Measurements from ENCODE around the gene FBXW5. TPM values are rescaled to one million over a fixed set of nuclear protein-coding genes. Genes with fewer than 3 reads are reported as not detected.

The FBXW5 gene
- total RNA-seq, 1 experiment from 2014 or later: 72.6 TPM

DNA sequence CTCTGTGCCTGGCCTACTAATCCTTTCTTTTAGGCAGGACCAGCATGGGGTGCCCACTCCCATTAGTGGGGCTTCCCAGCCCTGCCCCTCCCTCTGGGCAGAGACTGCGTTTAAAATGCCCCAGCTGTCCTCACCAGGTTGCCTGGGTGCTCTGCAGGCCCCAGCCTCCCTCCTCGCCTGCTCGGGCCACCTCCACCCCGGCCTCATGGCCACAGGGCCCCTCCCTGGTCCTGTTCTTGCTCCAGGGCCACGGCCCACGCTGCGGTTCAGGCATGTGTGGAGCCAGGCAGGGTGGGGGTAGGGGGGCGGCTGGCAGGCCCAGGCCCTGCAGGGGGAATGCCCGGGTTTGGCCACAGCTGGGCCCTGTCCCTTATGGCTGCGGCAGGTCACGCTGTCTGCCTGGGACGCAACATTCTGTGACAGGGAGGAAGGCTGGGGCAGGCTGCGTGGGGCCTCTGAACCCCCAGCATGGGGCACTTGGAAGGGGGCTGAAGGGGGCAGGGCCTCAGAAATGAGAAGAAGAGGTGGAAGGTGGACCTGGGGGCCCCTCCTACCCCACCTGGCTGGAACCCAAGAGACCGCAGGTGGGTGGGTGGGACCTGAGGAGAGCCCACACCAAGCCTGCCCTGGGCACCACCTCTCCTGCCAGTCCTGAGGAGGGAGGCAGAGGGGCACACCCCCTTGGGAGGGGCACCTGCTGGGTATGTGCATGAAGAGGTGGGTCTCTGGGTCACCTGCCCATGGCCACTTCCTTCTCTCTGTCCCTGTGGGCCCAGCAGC lies 7.2 kb upstream of the FBXW5 start, which contains the start of gene LCN12:
LCN12 (plus strand) TSS at position 733 of the 780 bp plus-strand sequence. CDS start 55 bp downstream, outside the sequence.
- no peak within 1 kb of the TSS for H3K4me3 ChIP-seq (ENCODE audit: low read depth in 2 of 2, low read length in 2 of 2)
- in situ Hi-C loops (cut with HindIII; ENCODE audit: low pct_unique_long_range_greater_than_20kb, low sequenced_read_pairs): no loop called here
- no peaks in the 10 kb centered on the region; the same call in 1 of the 2 replicates for H3K36me3 ChIP-seq (ENCODE audit: control insufficient read depth, insufficient read depth, low read length)
- H3K27me3 ChIP-seq (ENCODE audit: control insufficient read depth, insufficient read depth, low read length): no peaks in the 10 kb centered on the region
- ChIA-PET POLR2A (interaction anchor here (0.5 kb wide), 1 partner anchor 112 kb away, joined by 4 read pairs; no protein-coding TSS in a partner anchor), CTCF (interaction anchor here (0.6 kb wide), 1 partner anchor 13 kb away, joined by 8 read pairs; no protein-coding TSS in a partner anchor)
- intact Hi-C loops (cut with micrococcal nuclease; ENCODE audit: unreplicated experiment): no loop called here
- ATAC-seq (no peak), DNase-seq (ENCODE audit: low read depth, low spot score) (no peak)
- H3K27ac ChIP-seq (ENCODE audit: low read length): no peak within 1 kb of the TSS; the same call in 1 of the 2 replicates
- H3K4me1 ChIP-seq (ENCODE audit: control insufficient read depth, insufficient read depth, low read length): peaks cover 18% of the 10 kb centered on the region
- no TSS peak for BruUV-seq (replicated peaks)
- H3K9me3 ChIP-seq (ENCODE audit: control insufficient read depth, insufficient read depth, low read depth, low read length): no peaks in the 10 kb centered on the region
- no peak for TF ChIP-seq REST (IDR thresholded peaks at IDR 0.05; ENCODE audit: insufficient read depth in 1 of 2, low read depth in 2 of 2, low read length in 1 of 2)
- no peak for TF ChIP-seq TCF7L2 (IDR thresholded peaks at IDR 0.05; ENCODE audit: low read depth, low read length)
- TF ChIP-seq, protein P1, sequence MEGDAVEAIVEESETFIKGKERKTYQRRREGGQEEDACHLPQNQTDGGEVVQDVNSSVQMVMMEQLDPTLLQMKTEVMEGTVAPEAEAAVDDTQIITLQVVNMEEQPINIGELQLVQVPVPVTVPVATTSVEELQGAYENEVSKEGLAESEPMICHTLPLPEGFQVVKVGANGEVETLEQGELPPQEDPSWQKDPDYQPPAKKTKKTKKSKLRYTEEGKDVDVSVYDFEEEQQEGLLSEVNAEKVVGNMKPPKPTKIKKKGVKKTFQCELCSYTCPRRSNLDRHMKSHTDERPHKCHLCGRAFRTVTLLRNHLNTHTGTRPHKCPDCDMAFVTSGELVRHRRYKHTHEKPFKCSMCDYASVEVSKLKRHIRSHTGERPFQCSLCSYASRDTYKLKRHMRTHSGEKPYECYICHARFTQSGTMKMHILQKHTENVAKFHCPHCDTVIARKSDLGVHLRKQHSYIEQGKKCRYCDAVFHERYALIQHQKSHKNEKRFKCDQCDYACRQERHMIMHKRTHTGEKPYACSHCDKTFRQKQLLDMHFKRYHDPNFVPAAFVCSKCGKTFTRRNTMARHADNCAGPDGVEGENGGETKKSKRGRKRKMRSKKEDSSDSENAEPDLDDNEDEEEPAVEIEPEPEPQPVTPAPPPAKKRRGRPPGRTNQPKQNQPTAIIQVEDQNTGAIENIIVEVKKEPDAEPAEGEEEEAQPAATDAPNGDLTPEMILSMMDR (IDR thresholded peaks at IDR 0.05): no peak
- TF ChIP-seq SIN3A (IDR thresholded peaks at IDR 0.05; ENCODE audit: borderline replicate concordance, insufficient read depth, low read depth, low read length): no peak
- TF ChIP-seq POLR2AphosphoS5 (IDR thresholded peaks at IDR 0.05; ENCODE audit: low read depth, low read length): no peak

DNA sequence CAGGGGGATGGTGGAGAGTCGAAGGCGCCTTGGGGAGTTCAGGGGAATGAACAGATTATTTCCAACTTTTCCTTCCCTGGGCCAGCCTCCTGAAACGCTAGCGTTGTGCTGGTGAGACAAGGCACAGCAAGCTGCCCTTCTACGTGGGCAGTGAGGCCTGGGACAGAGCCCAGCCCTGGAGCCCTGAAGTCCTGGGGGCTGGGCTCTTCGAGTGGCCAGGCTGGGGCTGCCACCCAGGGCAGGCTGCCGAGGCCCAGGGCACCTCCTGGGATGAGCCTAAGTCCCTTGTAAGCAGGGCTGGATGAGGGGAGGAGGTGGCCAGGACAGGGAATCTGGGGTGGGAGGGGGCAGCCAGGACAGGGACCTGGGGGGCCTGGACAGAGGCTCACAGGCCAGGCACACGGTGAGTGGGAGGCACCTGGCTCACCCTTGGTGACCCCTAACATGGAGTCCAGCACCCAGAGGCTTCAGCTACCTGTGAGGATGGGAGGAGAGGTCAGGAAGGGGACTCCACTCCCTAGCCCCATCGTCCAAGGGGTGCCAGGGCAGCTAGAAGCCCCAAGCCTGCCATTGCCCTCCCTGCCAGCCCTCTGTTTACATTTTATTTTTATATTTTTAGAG lies 6.2 kb upstream of the FBXW5 start:
- POLR2A ChIA-PET: interaction anchor here (0.5 kb wide), 1 partner anchor 111 kb away, joined by 4 read pairs; no protein-coding TSS in a partner anchor
- no peaks in the 10 kb centered on the region for H3K27me3 ChIP-seq (ENCODE audit: control insufficient read depth, insufficient read depth, low read length)
- no peak for TF ChIP-seq TCF7L2 (IDR thresholded peaks at IDR 0.05; ENCODE audit: low read depth, low read length)
- TF ChIP-seq REST (IDR thresholded peaks at IDR 0.05; ENCODE audit: insufficient read depth in 1 of 2, low read depth in 2 of 2, low read length in 1 of 2): no peak
- TF ChIP-seq SIN3A (IDR thresholded peaks at IDR 0.05; ENCODE audit: borderline replicate concordance, insufficient read depth, low read depth, low read length): no peak
- TF ChIP-seq POLR2AphosphoS5 (IDR thresholded peaks at IDR 0.05; ENCODE audit: low read depth, low read length): no peak
- TF ChIP-seq, protein P1 (IDR thresholded peaks at IDR 0.05): no peak
- peak overlapping the region; percentile 87 for H3K27ac ChIP-seq (ENCODE audit: low read length)
- peaks cover 25% of the 10 kb centered on the region for H3K4me1 ChIP-seq (ENCODE audit: control insufficient read depth, insufficient read depth, low read length)
- H3K4me3 ChIP-seq (ENCODE audit: low read depth in 2 of 2, low read length in 2 of 2): peak overlapping the region; percentile 48 to 63
- H3K36me3 ChIP-seq (ENCODE audit: control insufficient read depth, insufficient read depth, low read length): no peaks in the 10 kb centered on the region; the same call in 1 of the 2 replicates
- no TSS peak for BruUV-seq (replicated peaks)
- DNase-seq (ENCODE audit: low read depth, low spot score) (no peak), ATAC-seq (peak; percentile 17)
- H3K9me3 ChIP-seq (ENCODE audit: control insufficient read depth, insufficient read depth, low read depth, low read length): no peaks in the 10 kb centered on the region
- CTCF ChIA-PET: interaction anchor here (0.6 kb wide), 1 partner anchor 14 kb away, joined by 6 read pairs; no protein-coding TSS in a partner anchor
- in situ Hi-C loops (cut with HindIII; ENCODE audit: low pct_unique_long_range_greater_than_20kb, low sequenced_read_pairs) (no loop called here), intact Hi-C loops (cut with micrococcal nuclease; ENCODE audit: unreplicated experiment) (no loop called here)
